Measurements from ENCODE around the gene ZNF569.
"Not testable (repeated sequence)": the region's sequence is repeated elsewhere in the genome, so short reads cannot be mapped to it uniquely, and the experiment has no call there.

The ZNF569 gene

GRCh38 chr19:37466798-37467607 is at the start of gene ZNF569:
Gene ZNF569 (minus strand): TSS chr19:37467444. CDS start chr19:37444921, 22,523 bp downstream.
- peak; percentile 86 to 94 for DNase-seq

- no peak for DNase-seq
These were observed 46.2 kb upstream of the ZNF569 start for GRCh38 chr19:37513397-37513796.

- no peak for DNase-seq
These were observed 44.6 kb upstream of the ZNF569 start for GRCh38 chr19:37511821-37512220.

- no peak for DNase-seq
These were observed 43.9 kb upstream of the ZNF569 start for GRCh38 chr19:37511186-37511585.

GRCh38 chr19:37507167-37507464 is 39.9 kb upstream of the ZNF569 start:
- no peak for DNase-seq

GRCh38 chr19:37506387-37507166 is 39.3 kb upstream of the ZNF569 start, which contains the start of gene ZNF793:
Gene ZNF793 (plus strand): TSS chr19:37506939. CDS start chr19:37523440, 16,501 bp downstream.
- DNase-seq, result peak; percentile 67 to 80

GRCh38 chr19:37505958-37506386 is 38.7 kb upstream of the ZNF569 start:
- DNase-seq, result peak in 1 of 2 donors; percentile 44

GRCh38 chr19:37492213-37492612 is 25.0 kb upstream of the ZNF569 start:
- no peak for DNase-seq

GRCh38 chr19:37484406-37485168 is 17.3 kb upstream of the ZNF569 start:
- DNase-seq, result no peak

GRCh38 chr19:37472165-37472564 is 4.9 kb upstream of the ZNF569 start:
- DNase-seq, result no peak

GRCh38 chr19:37470216-37470615 is 3.0 kb upstream of the ZNF569 start:
- DNase-seq, result no peak

- peak; percentile 85 to 87 for DNase-seq
These were observed 1.9 kb upstream of the ZNF569 start, which contains the start of gene ZNF570 for GRCh38 chr19:37468961-37469777. Gene ZNF570 (plus strand): TSS chr19:37469356. CDS start chr19:37470355, 999 bp downstream.

GRCh38 chr19:37467608-37468090 is 405 bp upstream of the ZNF569 start:
- no peak for DNase-seq

GRCh38 chr19:37466277-37466797 is 907 bp downstream of the ZNF569 start:
- no peak for DNase-seq

- DNase-seq, result no peak
These were observed 14.6 kb downstream of the ZNF569 start for GRCh38 chr19:37452500-37453245.

GRCh38 chr19:37413313-37414084 is 53.7 kb downstream of the ZNF569 start:
- DNase-seq, result no peak

GRCh38 chr19:37412700-37413099 is 54.5 kb downstream of the ZNF569 start:
- no peak for DNase-seq

- DNase-seq, result not testable (repeated sequence)
These were observed 61.0 kb downstream of the ZNF569 start for GRCh38 chr19:37406140-37406846.

- no peak for DNase-seq
These were observed 63.8 kb downstream of the ZNF569 start for GRCh38 chr19:37403403-37403802.
